NCI-H146 (cell line): Measurements from ENCODE around the gene SFMBT2.
"Not testable (repeated sequence)": the region's sequence is repeated elsewhere in the genome, so short reads cannot be mapped to it uniquely, and the experiment has no call there.

Experiments
- DNase-seq: peaks from one replicate; lab custom pipeline; 2025; lab: John Stamatoyannopoulos, UW

The SFMBT2 gene

DNA sequence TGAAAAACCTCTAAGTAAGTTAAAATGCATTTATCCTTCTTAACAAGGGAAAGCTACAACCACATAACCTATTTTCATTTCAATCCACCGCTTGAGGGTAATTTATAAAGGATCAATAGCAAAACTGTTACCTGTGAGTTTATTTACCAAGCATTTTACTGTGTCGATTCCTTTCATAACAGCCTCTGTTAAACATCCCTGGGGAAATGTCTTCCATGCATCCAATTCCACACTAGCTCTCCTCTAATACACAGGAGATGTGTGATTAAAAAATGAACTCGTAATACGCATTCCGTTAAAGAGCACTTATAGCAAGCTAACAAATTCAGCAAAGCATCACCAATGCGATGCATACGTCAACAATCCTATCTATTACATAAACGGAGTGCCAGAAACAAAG lies 185.7 kb downstream of the SFMBT2 start:
- DNase-seq: no peak

- DNase-seq: no peak
Observed at GRCh38 chr10:7218968-7219367, 191.9 kb downstream of the SFMBT2 start.

- DNase-seq: not testable (repeated sequence)
Observed at GRCh38 chr10:7212696-7213095, 198.1 kb downstream of the SFMBT2 start.

DNA sequence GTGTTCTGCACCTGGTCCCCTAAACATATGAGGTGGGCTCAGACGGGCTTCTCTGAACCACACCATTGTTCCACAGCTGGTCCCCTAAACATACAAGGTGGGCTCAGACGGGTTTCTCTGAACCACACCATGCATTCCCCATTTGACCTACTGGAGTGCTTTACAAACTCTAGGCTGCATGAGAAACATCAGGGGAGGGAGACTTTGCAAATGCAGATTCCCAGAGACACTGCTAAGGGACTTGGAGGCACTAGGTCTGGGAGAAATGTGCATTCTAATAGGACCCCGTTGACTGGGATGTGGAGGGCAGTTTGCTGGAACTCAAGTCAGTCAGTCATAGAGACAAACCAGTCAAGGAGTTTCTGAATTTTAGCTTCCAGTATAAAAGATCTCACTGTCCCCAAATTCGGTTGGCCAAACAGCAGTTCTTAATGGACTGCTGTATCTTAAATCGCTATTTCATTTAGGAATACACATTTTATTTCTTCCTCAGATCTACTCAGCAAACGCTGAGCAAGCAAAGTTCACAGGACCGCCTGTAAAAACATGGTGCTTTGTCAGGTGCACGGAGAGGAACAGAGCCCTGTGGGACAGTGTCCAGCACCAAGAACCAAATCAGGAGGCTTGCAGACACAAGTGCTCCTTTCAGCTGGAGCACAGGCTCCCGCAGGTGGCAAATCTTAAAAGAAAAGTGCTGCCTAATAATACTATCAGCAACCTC lies 198.8 kb downstream of the SFMBT2 start:
- no peak for DNase-seq

GRCh38 chr10:7210516-7210915 lies 200.3 kb downstream of the SFMBT2 start:
- DNase-seq: no peak

- no peak for DNase-seq
Observed at GRCh38 chr10:7209458-7209857, 201.4 kb downstream of the SFMBT2 start.

GRCh38 chr10:7206412-7207100 lies 204.3 kb downstream of the SFMBT2 start:
- no peak for DNase-seq

DNA sequence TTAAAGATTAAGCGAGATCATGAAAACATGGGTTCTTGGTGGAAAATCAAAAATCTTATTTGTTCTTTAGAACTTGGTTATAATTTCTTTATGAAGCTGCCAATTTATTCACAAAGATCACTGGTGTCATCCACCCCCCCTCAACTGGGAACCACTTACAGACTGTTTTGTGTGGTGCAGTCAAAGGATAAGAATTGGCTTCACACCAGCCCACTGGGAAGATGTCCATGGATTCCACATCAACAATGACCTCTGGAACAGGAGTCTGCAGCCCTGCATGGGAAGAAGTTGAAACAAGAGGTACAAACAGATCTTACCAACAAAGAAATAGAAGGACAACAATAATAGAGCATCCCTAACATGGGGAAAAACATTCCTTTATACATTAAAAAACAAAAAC lies 205.2 kb downstream of the SFMBT2 start:
- DNase-seq: no peak

- DNase-seq: no peak
Observed at GRCh38 chr10:7202793-7203355, 208.0 kb downstream of the SFMBT2 start.

DNA sequence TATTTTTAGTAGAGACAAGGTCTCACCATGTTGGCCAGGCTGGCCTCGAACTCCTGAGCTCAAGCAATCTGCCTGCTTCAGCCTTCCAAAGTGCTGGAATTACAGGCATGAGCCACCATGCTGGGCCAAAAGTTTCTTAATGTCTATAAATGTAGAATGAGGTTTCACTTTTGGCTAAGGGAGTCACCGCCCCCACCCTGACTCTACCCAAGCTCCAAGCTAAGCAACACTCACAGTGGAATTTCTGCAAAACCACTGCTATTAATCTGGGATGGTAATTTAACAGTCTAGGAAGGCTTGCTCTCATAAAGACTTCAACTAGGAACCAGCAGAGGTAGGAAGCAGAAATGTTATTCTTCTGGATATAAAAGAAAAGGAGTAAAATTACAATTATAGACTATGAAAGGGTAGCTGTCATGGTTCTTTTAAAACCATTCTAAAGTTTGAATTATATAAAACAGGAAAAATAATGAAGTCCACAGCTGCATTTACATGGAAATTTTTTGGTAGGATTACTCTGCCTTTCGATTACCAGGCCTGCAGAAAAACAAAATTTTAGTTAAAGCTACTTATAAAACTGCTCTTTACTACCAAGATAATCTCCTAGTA lies 211.6 kb downstream of the SFMBT2 start:
- no peak for DNase-seq

DNA sequence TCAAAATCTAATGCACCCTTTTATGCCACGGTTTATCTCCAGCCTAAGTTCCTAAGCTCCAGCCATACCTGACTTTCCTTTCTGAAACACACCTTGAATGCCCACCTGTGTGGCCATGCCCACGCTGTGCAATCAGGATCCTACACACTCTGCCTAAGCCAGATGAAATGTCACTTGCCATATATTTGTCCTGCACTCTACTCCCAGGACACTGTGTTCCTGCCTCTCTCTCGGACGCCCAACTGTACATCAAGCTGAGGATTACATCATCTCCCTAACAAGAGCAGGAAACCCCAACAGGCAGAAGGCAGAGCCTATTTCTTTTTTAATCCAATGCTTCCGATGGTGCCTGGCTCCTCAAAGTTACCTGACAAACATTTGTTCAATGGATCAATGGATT lies 214.6 kb downstream of the SFMBT2 start:
- no peak for DNase-seq

GRCh38 chr10:7195118-7195517 lies 215.7 kb downstream of the SFMBT2 start:
- DNase-seq: no peak

DNA sequence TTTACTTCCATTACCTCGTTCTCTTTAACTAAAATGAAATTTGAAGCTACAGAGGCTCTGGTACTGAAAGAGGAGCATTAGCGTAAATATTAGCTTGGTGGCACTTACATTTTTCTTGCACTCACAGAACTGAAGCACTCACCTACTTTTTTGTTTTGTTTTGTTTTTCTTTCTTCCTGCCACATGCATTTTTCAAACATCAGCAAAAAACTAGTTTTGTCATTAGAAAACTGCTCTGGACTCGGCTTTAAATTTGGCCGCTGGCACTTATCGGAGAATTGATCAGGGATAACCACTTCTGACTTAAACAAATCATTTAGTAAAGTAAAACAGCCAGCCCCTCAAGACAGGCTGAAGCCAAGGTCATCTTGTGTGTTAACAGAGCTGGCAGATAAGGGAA lies 216.3 kb downstream of the SFMBT2 start:
- DNase-seq: no peak

DNA sequence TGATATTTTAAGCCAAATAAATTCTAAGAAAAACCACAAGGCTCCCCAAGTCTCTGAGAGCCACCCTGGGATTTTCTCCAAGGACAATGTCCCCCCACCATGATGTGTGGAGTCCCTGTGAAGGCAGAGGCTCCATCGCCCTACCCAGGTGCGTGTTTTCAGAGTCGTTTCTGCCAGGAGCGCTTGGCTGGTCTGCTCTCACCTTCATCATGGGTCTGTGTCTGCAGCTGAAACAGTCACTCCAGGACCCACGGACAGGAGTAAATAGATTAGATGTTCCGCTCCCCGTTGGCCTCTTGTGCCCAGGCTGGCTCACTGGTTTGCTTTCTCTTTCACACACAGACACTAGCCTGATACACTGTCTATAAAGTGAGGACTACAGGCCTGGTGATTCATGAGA lies 217.5 kb downstream of the SFMBT2 start:
- no peak for DNase-seq

- DNase-seq: no peak
Observed at GRCh38 chr10:7192831-7193361, 217.9 kb downstream of the SFMBT2 start.

DNA sequence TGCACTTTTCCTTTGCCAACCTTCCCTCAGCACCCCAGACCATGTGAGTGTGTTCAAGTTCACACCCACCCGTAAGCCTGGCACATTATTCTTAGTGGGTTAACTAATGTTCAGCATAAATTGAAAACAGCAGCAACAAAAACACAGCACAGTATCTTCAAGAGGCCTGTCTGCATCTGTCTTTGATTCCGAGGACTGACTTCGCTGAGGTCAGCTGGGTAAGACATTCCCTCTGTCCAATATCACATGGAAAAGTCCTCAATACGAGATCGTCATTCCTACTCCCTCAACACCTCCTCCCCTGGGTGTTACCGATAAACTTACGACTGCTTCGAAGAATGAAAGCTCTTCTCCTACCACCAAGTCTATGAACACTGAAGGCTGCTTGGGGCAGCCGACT lies 218.8 kb downstream of the SFMBT2 start:
- DNase-seq: no peak

DNA sequence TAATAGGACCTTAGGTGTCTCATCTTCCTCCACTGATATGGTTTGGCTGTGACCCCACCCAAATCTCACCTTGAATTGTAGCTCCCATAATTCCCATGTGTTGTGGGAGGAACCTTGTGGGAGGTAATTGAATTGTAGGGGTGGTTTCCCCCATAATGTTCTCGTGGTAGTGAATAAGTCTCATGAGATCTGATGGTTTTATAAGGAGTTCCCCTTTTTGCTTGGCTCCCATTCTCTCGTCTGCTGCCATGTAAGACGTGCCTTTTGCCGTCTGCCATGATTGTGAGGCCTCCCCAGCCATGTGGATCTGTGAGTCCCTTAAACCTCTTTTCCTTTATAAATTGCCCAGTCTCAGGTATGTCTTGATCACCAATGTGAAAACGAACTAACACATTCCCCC lies 220.1 kb downstream of the SFMBT2 start:
- DNase-seq: not testable (repeated sequence)

GRCh38 chr10:7189909-7190308 lies 220.9 kb downstream of the SFMBT2 start:
- DNase-seq: no peak

DNA sequence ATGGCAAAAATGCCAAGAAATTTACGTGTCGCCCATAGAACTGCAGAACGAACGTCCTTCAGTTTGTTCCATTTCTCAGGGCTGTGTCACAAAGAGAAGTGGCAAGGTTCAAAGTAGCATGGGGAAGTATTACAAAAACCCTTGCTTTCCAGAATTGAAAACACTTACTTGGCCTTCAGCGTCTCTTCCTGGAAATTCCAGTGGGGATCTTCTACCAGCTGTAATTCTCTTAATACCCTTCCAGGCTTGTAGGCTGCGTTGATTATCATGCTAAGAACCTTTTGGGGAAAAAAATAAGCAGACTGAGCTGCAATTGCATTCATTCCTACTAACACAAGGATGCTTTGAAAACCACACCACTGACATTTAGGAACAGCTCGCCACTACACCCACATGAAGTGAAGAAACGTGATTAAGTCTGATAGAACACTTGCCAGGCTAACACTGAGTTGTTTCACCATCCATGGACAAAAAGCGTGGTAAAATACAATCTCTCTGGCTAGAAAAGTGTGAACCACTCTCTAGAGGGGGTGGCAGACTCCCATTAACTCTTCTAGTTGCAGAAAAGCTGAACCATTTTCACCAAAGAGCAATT lies 222.3 kb downstream of the SFMBT2 start:
- DNase-seq: no peak

- no peak for DNase-seq
Observed at GRCh38 chr10:7186387-7187018, 224.3 kb downstream of the SFMBT2 start.

- DNase-seq: no peak
Observed at GRCh38 chr10:7185367-7185690, 225.5 kb downstream of the SFMBT2 start.
